OCI-LY1 (cell line): ENCODE data around the gene ENTPD1.

Experiments used
- H2AFZ ChIP-seq: fragments of 200-600 bp; sonication (generic), shearing (Covaris generic); 2 replicates; pipeline ENCODE4 v1.6.0; 2014; ENCODE audit warnings: antibody characterized with exemption, mild to moderate bottlenecking, low read length
- H3F3A ChIP-seq: fragments of 200-600 bp; sonication (generic), shearing (Covaris generic); 2 replicates; pipeline ENCODE4 v1.6.0; 2014; ENCODE audit warnings: mild to moderate bottlenecking, antibody characterized with exemption, low read length, moderate library complexity; ENCODE audit not compliant: insufficient read depth
- H3K27ac ChIP-seq: fragments of 200-600 bp; sonication (generic); 2 replicates; pipeline ENCODE4 v1.5.1; 2014; ENCODE audit warnings: low read length, mixed run types, mild to moderate bottlenecking, low read depth; ENCODE audit not compliant: poor library complexity, severe bottlenecking
- H3K27me3 ChIP-seq: fragments of 200-600 bp; sonication (generic); 2 replicates; pipeline ENCODE4 v1.6.0; 2014; ENCODE audit warnings: antibody characterized with exemption, mild to moderate bottlenecking, low read length, moderate library complexity; ENCODE audit not compliant: insufficient read depth
- H3K36me3 ChIP-seq: fragments of 200-600 bp; sonication (generic); 2 replicates; pipeline ENCODE4 v1.6.1; 2014; ENCODE audit warnings: mild to moderate bottlenecking, antibody characterized with exemption, low read length, moderate library complexity, mixed read lengths; ENCODE audit not compliant: insufficient read depth
- H3K4me1 ChIP-seq: fragments of 200-600 bp; sonication (generic); 2 replicates; pipeline ENCODE4 v1.5.1; 2014; ENCODE audit warnings: mild to moderate bottlenecking, low read length, moderate library complexity; ENCODE audit not compliant: insufficient read depth, severe bottlenecking
- H3K4me2 ChIP-seq: fragments of 200-600 bp; sonication (generic), shearing (Covaris generic); 2 replicates; pipeline ENCODE4 v1.6.1; 2014; ENCODE audit warnings: low read length
- H3K4me3 ChIP-seq: fragments of 200-600 bp; sonication (generic); 2 replicates; pipeline ENCODE4 v1.5.1; 2014; ENCODE audit warnings: low read length, low read depth, mild to moderate bottlenecking, mixed read lengths; ENCODE audit not compliant: poor library complexity, severe bottlenecking
- H3K79me2 ChIP-seq: fragments of 200-600 bp; shearing (Covaris generic); 2 replicates; pipeline ENCODE4 v1.6.1; 2016; ENCODE audit warnings: mixed run types, low read length, mixed read lengths; ENCODE audit not compliant: insufficient read depth
- H3K9ac ChIP-seq: fragments of 200-600 bp; sonication (generic), shearing (Covaris generic); 2 replicates; pipeline ENCODE4 v1.6.1; 2014; ENCODE audit warnings: mild to moderate bottlenecking, low read length, mixed read lengths
- H3K9me2 ChIP-seq: fragments of 200-600 bp; sonication (generic), shearing (Covaris generic); 2 replicates; pipeline ENCODE4 v1.6.1; 2014; ENCODE audit warnings: low read depth, mild to moderate bottlenecking, low read length, mixed read lengths
- H3K9me3 ChIP-seq: fragments of 200-600 bp; shearing (Covaris generic); 2 replicates; pipeline ENCODE4 v1.6.1; 2014; ENCODE audit warnings: low read length, mixed read lengths
- H4K20me1 ChIP-seq: fragments of 200-600 bp; sonication (generic), shearing (Covaris generic); 2 replicates; pipeline ENCODE4 v1.6.0; 2016; ENCODE audit warnings: mild to moderate bottlenecking, low read length; ENCODE audit not compliant: insufficient read depth
- EZH2 ChIP-seq: fragments of 200-600 bp; sonication (generic), shearing (Covaris generic); IDR thresholded peaks from 2 replicates; pipeline ENCODE4 v1.8.0; 2017; ENCODE audit warnings: borderline replicate concordance, mixed run types, mild to moderate bottlenecking, antibody characterized with exemption, low read length, moderate library complexity, mixed read lengths
- TF ChIP-seq, protein P1 (sequence below): fragments of 200-600 bp; sonication (generic), shearing (Covaris generic); IDR thresholded peaks from 2 replicates; pipeline ENCODE4 v1.5.1; 2017; ENCODE audit warnings: mild to moderate bottlenecking, antibody characterized with exemption, low read length, moderate library complexity, mixed read lengths

ENTPD1 gene

DNA sequence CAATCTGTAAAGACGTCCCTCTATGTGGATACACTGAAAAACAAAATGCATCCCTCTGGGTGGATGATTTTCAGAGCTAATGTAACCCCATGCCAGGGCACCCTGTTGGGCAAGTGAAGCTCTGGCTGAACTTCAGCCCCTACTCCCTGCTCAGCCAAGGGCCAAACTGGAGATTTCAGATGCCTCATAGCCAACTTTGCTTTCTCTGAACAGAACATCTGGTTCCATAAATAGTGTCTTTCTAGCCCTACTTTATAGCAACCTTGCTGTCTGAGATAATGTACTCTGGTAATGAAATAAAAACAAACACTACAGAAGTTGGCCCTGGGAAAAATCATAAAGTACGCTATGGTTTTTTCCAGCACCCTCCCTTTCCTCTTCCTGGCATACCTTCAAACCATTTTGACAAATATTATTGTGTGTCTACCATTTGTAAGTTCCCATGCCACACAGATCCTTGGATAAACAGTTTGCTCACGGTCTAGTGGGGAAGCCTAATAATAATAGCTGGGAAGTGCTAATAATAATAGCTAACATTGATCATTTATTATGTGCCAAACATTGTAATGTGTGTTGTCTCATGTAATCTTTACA is 3.4 kb downstream of the ENTPD1 start:
- no peak overlapping the region for H2AFZ ChIP-seq
- no peak overlapping the region for H3K4me3 ChIP-seq
- H3K27me3 ChIP-seq = no peaks in the 10 kb centered on the region
- H3K4me1 ChIP-seq = peaks cover 6% of the 10 kb centered on the region
- TF ChIP-seq EZH2 = no peak
- TF ChIP-seq, protein P1, sequence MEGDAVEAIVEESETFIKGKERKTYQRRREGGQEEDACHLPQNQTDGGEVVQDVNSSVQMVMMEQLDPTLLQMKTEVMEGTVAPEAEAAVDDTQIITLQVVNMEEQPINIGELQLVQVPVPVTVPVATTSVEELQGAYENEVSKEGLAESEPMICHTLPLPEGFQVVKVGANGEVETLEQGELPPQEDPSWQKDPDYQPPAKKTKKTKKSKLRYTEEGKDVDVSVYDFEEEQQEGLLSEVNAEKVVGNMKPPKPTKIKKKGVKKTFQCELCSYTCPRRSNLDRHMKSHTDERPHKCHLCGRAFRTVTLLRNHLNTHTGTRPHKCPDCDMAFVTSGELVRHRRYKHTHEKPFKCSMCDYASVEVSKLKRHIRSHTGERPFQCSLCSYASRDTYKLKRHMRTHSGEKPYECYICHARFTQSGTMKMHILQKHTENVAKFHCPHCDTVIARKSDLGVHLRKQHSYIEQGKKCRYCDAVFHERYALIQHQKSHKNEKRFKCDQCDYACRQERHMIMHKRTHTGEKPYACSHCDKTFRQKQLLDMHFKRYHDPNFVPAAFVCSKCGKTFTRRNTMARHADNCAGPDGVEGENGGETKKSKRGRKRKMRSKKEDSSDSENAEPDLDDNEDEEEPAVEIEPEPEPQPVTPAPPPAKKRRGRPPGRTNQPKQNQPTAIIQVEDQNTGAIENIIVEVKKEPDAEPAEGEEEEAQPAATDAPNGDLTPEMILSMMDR = no peak
- no peak overlapping the region for H3K9ac ChIP-seq
- no peak overlapping the region for H3K4me2 ChIP-seq
- H4K20me1 ChIP-seq = no peaks in the 10 kb centered on the region
- H3K9me3 ChIP-seq = no peaks in the 10 kb centered on the region
- no peaks in the 10 kb centered on the region for H3F3A ChIP-seq
- no peaks in the 10 kb centered on the region for H3K9me2 ChIP-seq
- no peaks in the 10 kb centered on the region for H3K79me2 ChIP-seq
- no peak overlapping the region for H3K27ac ChIP-seq
- H3K36me3 ChIP-seq = no peaks in the 10 kb centered on the region

DNA sequence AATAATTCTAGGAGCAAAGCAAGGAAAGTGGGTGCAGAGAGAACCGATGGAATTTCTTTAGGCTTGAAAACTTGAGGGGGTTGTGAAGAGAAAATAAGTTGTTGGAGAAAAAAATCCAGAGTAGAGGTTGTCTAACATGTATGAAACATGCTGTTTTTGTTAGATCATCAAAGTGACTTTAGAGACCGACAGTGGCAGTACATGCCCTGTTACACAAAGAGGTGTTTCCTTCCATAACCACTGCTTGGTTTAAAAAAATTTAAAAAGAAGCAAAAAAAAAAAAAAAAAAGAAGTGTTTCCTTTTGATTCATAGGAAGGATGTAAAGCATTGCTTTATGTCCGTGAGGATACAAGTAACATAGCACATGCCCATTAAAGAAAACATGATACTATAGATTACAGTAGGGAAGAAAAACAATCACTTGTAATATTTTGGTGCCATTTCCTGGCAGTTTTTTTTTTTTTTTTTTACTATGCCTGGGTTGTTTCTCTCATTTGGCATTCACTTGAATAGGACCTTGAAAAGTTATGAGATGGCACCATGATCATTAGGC is 6.1 kb downstream of the ENTPD1 start:
- H3K9ac ChIP-seq = no peak overlapping the region
- H3K4me2 ChIP-seq = no peak overlapping the region
- no peaks in the 10 kb centered on the region for H3K27me3 ChIP-seq
- no peaks in the 10 kb centered on the region for H3K36me3 ChIP-seq
- H3K4me1 ChIP-seq = peaks cover 3% of the 10 kb centered on the region
- TF ChIP-seq, protein P1 = no peak
- H3K9me2 ChIP-seq = no peaks in the 10 kb centered on the region
- H3F3A ChIP-seq = no peaks in the 10 kb centered on the region
- H3K79me2 ChIP-seq = no peaks in the 10 kb centered on the region
- H3K4me3 ChIP-seq = no peak overlapping the region
- H2AFZ ChIP-seq = no peak overlapping the region
- no peaks in the 10 kb centered on the region for H4K20me1 ChIP-seq
- no peak overlapping the region for H3K27ac ChIP-seq
- no peaks in the 10 kb centered on the region for H3K9me3 ChIP-seq

DNA sequence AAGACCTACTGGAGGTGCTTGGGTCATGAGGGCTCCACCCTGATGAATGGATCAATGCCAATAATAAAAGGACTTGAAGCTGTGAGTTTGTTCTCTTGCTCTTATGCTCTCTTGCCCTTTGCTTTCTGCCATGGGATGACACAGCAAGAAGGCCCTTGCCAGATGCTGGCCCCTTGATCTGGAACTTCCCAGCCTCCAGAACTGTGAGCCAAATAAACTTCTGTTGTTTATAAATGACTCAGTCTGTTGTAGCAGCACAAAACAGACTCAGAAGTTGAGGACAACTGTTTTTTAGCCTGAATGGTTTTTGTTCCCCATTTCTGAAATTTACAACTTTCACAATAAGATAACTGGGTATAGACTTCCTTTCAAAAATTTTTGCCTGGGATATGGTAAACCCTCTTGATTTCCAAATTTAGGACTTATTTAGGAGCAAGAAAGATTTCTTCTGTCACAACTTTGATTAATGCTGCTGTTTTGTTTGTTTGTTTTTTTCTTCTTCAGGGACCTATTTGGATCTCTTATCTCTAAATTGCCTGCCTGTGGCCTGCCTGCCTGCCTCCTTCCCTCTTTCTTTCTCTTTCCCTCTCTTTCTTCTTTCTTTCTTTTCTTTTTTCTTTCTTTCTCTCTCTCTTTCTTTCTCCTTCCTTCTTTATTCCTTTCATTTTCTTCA is 12.1 kb downstream of the ENTPD1 start:
- TF ChIP-seq, protein P1 = no peak
- TF ChIP-seq EZH2 = no peak
- H2AFZ ChIP-seq = no peak overlapping the region
- H3K4me3 ChIP-seq = no peak overlapping the region
- H3K27ac ChIP-seq = no peak overlapping the region
- no peaks in the 10 kb centered on the region for H3K4me1 ChIP-seq
- H3K27me3 ChIP-seq = no peaks in the 10 kb centered on the region
- no peaks in the 10 kb centered on the region for H3F3A ChIP-seq
- H3K9me3 ChIP-seq = no peaks in the 10 kb centered on the region
- H3K9me2 ChIP-seq = no peaks in the 10 kb centered on the region
- H3K36me3 ChIP-seq = no peaks in the 10 kb centered on the region
- no peak overlapping the region for H3K9ac ChIP-seq
- H4K20me1 ChIP-seq = no peaks in the 10 kb centered on the region
- no peaks in the 10 kb centered on the region for H3K79me2 ChIP-seq
- H3K4me2 ChIP-seq = no peak overlapping the region
